Cerebellar cortex (tissue), 1 donor: ENCODE data around the gene TOMM34.

ENCODE experiments used
- DNase-seq: peaks from one replicate; pipeline ENCODE4 v3.0.0-alpha.2; 2015; ENCODE audit warnings: low spot score

Gene TOMM34

GRCh38 chr20:44931911-44932310, 28.3 kb downstream of the TOMM34 start:
- DNase-seq: no peak

GRCh38 chr20:44930517-44931168, 29.6 kb downstream of the TOMM34 start:
- no peak for DNase-seq

- no peak for DNase-seq
Observed at GRCh38 chr20:44928595-44928994, 31.6 kb downstream of the TOMM34 start.

GRCh38 chr20:44924541-44924940, 35.7 kb downstream of the TOMM34 start:
- no peak for DNase-seq

- no peak for DNase-seq
Observed at GRCh38 chr20:44921447-44921846, 38.8 kb downstream of the TOMM34 start.

- no peak for DNase-seq
Observed at GRCh38 chr20:44918761-44919160, 41.4 kb downstream of the TOMM34 start.

- DNase-seq: no peak
Observed at GRCh38 chr20:44918342-44918741, 41.9 kb downstream of the TOMM34 start.

- no peak for DNase-seq
Observed at GRCh38 chr20:44917399-44917798, 42.8 kb downstream of the TOMM34 start.

GRCh38 chr20:44916586-44916985, 43.6 kb downstream of the TOMM34 start:
- no peak for DNase-seq

GRCh38 chr20:44914924-44915323, 45.3 kb downstream of the TOMM34 start:
- DNase-seq: no peak

- no peak for DNase-seq
Observed at GRCh38 chr20:44912189-44912588, 48.0 kb downstream of the TOMM34 start.

GRCh38 chr20:44911264-44911921, 48.8 kb downstream of the TOMM34 start:
- peak; percentile 68 for DNase-seq

GRCh38 chr20:44910690-44911262, 49.4 kb downstream of the TOMM34 start:
- DNase-seq: no peak

- peak; percentile 51 for DNase-seq
Observed at GRCh38 chr20:44909872-44910689, 50.1 kb downstream of the TOMM34 start, which contains the start of gene PABPC1L. TSS of gene PABPC1L (plus strand) at chr20:44910060. CDS start at chr20:44910144, 84 bp downstream.

- peak; percentile 26 for DNase-seq
Observed at GRCh38 chr20:44908987-44909871, 51.0 kb downstream of the TOMM34 start.

- no peak for DNase-seq
Observed at GRCh38 chr20:44904377-44904776, 55.8 kb downstream of the TOMM34 start.

- no peak for DNase-seq
Observed at GRCh38 chr20:44901974-44902373, 58.2 kb downstream of the TOMM34 start.

- no peak for DNase-seq
Observed at GRCh38 chr20:44900231-44900854, 59.9 kb downstream of the TOMM34 start.

- DNase-seq: no peak
Observed at GRCh38 chr20:44897133-44897532, 63.1 kb downstream of the TOMM34 start.

GRCh38 chr20:44896583-44896982, 63.6 kb downstream of the TOMM34 start:
- no peak for DNase-seq

GRCh38 chr20:44894959-44895358, 65.2 kb downstream of the TOMM34 start:
- DNase-seq: no peak
